Measurements from ENCODE around the gene CACNA1D.

CACNA1D gene

GRCh38 chr3:53846134-53846850 lies 351.9 kb downstream of the CACNA1D start, which contains the start of the genes CHDH and IL17RB:
Gene CHDH, minus strand, starts transcription at chr3:53846419. Its CDS starts 22,411 bp downstream, at chr3:53824008.
Gene IL17RB, plus strand, starts transcription at chr3:53846568. Its CDS starts 21 bp downstream, at chr3:53846589.
- Histone ChIP-seq H2BK15ac (ENCODE audit: low read length) (peak within 1 kb of the TSS; percentile 61), H2BK5ac (ENCODE audit: low read length) (no peak within 1 kb of the TSS), H3K36me3 (replicated peaks in 1 of 2; ENCODE audit: control insufficient read depth in 2 of 2, insufficient read depth in 2 of 2, low read length in 2 of 2) (no peaks in the 10 kb centered on the region), H2BK12ac (ENCODE audit: low read length) (no peak within 1 kb of the TSS), H4K91ac (ENCODE audit: low read depth, low read length, poor library complexity) (no peak within 1 kb of the TSS), H2AK5ac (ENCODE audit: low read depth, low read length) (no peak within 1 kb of the TSS), H3K4me1 (ENCODE audit: control insufficient read depth in 2 of 2, insufficient read depth in 1 of 2, low read depth in 1 of 2, low read length in 2 of 2) (peaks cover 4 to 18% of the 10 kb centered on the region in 2 donors), H3K79me1 (ENCODE audit: low read depth, low read length) (no peaks in the 10 kb centered on the region), H3K27ac (replicated peaks; ENCODE audit: low read length) (no peak within 1 kb of the TSS), H2AFZ (ENCODE audit: low read length) (peak within 1 kb of the TSS; percentile 100), H3K9me3 (replicated peaks in 1 of 2; ENCODE audit: control insufficient read depth in 2 of 2, insufficient read depth in 1 of 2, low read depth in 1 of 2, low read length in 2 of 2) (peaks cover 2 to 5% of the 10 kb centered on the region in 2 donors), H3K27me3 (ENCODE audit: control insufficient read depth in 3 of 3, insufficient read depth in 3 of 3, low read depth in 1 of 3, low read length in 3 of 3) (peaks cover 0 to 9% (median 7%) of the 10 kb centered on the region in 3 experiments), H3K23ac (ENCODE audit: low read depth, low read length, poor library complexity) (peak within 1 kb of the TSS; percentile 85), H3K4me3 (ENCODE audit: low read length in 2 of 2) (peak within 1 kb of the TSS; percentile 74 to 88), H2BK120ac (ENCODE audit: low read depth, low read length) (no peak within 1 kb of the TSS), H3K4ac (ENCODE audit: low read length) (no peak within 1 kb of the TSS), H3K14ac (ENCODE audit: low read length) (peak within 1 kb of the TSS; percentile 84), H3K9ac (ENCODE audit: low read depth, low read length, poor library complexity) (peak within 1 kb of the TSS; percentile 91), H3K18ac (ENCODE audit: low read length) (peak within 1 kb of the TSS; percentile 96), H4K8ac (ENCODE audit: low read depth, low read length) (no peak within 1 kb of the TSS), H3K4me2 (ENCODE audit: insufficient read depth, low read length, poor library complexity, severe bottlenecking) (peak within 1 kb of the TSS; percentile 85)
- WGBS, 2 donors (ENCODE audit: extremely low coverage in 2 of 2, insufficient read length in 2 of 2, insufficient replicate concordance in 1 of 2): no CpG with 5 or more reads among the region's 91 CpGs
- peak; percentile 65 for DNase-seq (ENCODE audit: low spot score)

GRCh38 chr3:53846851-53847155 lies 352.4 kb downstream of the CACNA1D start:
- Histone ChIP-seq H3K9ac (ENCODE audit: low read depth, low read length, poor library complexity) (peak overlapping the region; percentile 78), H2BK15ac (ENCODE audit: low read length) (no peak overlapping the region), H3K9me3 (replicated peaks in 1 of 2; ENCODE audit: control insufficient read depth in 2 of 2, insufficient read depth in 1 of 2, low read depth in 1 of 2, low read length in 2 of 2) (peaks cover 2 to 5% of the 10 kb centered on the region in 2 donors), H3K4me1 (ENCODE audit: control insufficient read depth in 2 of 2, insufficient read depth in 1 of 2, low read depth in 1 of 2, low read length in 2 of 2) (peaks cover 4 to 18% of the 10 kb centered on the region in 2 donors), H2BK12ac (ENCODE audit: low read length) (no peak overlapping the region), H2BK120ac (ENCODE audit: low read depth, low read length) (no peak overlapping the region), H3K27me3 (ENCODE audit: control insufficient read depth in 3 of 3, insufficient read depth in 3 of 3, low read depth in 1 of 3, low read length in 3 of 3) (peaks cover 0 to 9% (median 7%) of the 10 kb centered on the region in 3 experiments), H4K91ac (ENCODE audit: low read depth, low read length, poor library complexity) (no peak overlapping the region), H3K23ac (ENCODE audit: low read depth, low read length, poor library complexity) (peak overlapping the region; percentile 80), H2AFZ (ENCODE audit: low read length) (peak overlapping the region; percentile 100), H3K14ac (ENCODE audit: low read length) (peak overlapping the region; percentile 84), H3K79me1 (ENCODE audit: low read depth, low read length) (no peaks in the 10 kb centered on the region), H3K4me3 (ENCODE audit: low read length in 2 of 2) (peak overlapping the region; percentile 74 to 88), H3K4me2 (ENCODE audit: insufficient read depth, low read length, poor library complexity, severe bottlenecking) (peak overlapping the region; percentile 85), H2BK5ac (ENCODE audit: low read length) (no peak overlapping the region), H3K18ac (ENCODE audit: low read length) (peak overlapping the region; percentile 96), H3K27ac (replicated peaks; ENCODE audit: low read length) (no peak overlapping the region), H4K8ac (ENCODE audit: low read depth, low read length) (no peak overlapping the region), H3K36me3 (replicated peaks in 1 of 2; ENCODE audit: control insufficient read depth in 2 of 2, insufficient read depth in 2 of 2, low read length in 2 of 2) (no peaks in the 10 kb centered on the region), H2AK5ac (ENCODE audit: low read depth, low read length) (no peak overlapping the region), H3K4ac (ENCODE audit: low read length) (no peak overlapping the region)
- no peak for DNase-seq (ENCODE audit: low spot score)
- WGBS, 2 donors (ENCODE audit: extremely low coverage in 2 of 2, insufficient read length in 2 of 2, insufficient replicate concordance in 1 of 2): no CpG with 5 or more reads among the region's 10 CpGs

DNA sequence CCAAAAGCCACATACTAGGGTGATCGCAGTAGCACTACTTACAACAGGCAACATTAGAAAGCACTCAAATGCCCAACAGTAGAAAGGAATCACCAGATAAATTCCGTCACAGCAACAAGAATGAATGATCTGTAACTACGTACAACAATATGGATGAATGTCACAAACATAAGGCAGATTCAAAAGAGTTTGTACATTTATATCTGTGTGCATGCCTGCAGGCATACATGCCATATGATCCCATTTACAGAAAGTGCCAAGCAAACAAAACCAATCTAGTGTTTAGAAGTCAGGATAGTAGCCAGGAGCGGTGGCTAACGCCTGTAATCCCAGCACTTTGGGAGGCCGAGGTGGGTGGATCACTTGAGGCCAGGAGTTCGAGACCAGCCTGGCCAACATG lies 355.5 kb downstream of the CACNA1D start:
- WGBS, 2 donors (ENCODE audit: extremely low coverage in 2 of 2, insufficient read length in 2 of 2, insufficient replicate concordance in 1 of 2): no CpG with 5 or more reads among the region's 7 CpGs
- DNase-seq (ENCODE audit: low spot score): no peak

DNA sequence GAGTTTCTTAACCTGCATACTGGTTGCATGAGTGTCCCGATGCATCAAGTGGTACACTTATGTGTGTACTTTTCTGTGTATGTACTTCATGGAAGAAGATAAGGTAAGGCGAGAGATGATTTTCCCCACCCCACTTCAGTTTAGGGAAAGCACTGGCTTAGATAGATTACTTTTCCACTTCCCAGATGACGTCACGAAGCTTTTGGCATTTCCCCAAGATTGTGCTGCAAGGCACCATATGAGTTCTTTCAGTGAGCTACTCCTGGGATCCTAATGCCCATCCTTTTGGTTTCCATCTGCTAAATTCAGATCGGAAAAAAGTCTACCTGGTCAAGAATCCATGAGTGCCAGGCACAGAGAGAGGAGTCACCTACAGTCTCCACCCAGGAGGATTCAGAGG lies 356.5 kb downstream of the CACNA1D start:
- no peak overlapping the region for H3K4me2 ChIP-seq (ENCODE audit: insufficient read depth, low read length, poor library complexity, severe bottlenecking)
- H3K9me3 ChIP-seq (replicated peaks in 1 of 2; ENCODE audit: control insufficient read depth in 2 of 2, insufficient read depth in 1 of 2, low read depth in 1 of 2, low read length in 2 of 2): peaks cover 2 to 5% of the 10 kb centered on the region in 2 donors
- no peak overlapping the region for H3K4ac ChIP-seq (ENCODE audit: low read length)
- H3K4me3 ChIP-seq (ENCODE audit: low read length in 2 of 2): no peak overlapping the region
- WGBS, 2 donors (ENCODE audit: extremely low coverage in 2 of 2, insufficient read length in 2 of 2, insufficient replicate concordance in 1 of 2): no CpG with 5 or more reads among the region's 5 CpGs
- H4K8ac ChIP-seq (ENCODE audit: low read depth, low read length): no peak overlapping the region
- no peak overlapping the region for H2AK5ac ChIP-seq (ENCODE audit: low read depth, low read length)
- no peak for DNase-seq (ENCODE audit: low spot score)
- H4K91ac ChIP-seq (ENCODE audit: low read depth, low read length, poor library complexity): no peak overlapping the region
- no peak overlapping the region for H3K18ac ChIP-seq (ENCODE audit: low read length)
- H2BK120ac ChIP-seq (ENCODE audit: low read depth, low read length): no peak overlapping the region
- no peak overlapping the region for H2BK12ac ChIP-seq (ENCODE audit: low read length)
- no peak overlapping the region for H3K9ac ChIP-seq (ENCODE audit: low read depth, low read length, poor library complexity)
- H2BK5ac ChIP-seq (ENCODE audit: low read length): no peak overlapping the region
- no peak overlapping the region for H2BK15ac ChIP-seq (ENCODE audit: low read length)
- H3K27ac ChIP-seq (replicated peaks; ENCODE audit: low read length): no peak overlapping the region
- H3K4me1 ChIP-seq (ENCODE audit: control insufficient read depth in 2 of 2, insufficient read depth in 1 of 2, low read depth in 1 of 2, low read length in 2 of 2): peaks cover 4% of the 10 kb centered on the region in 2 donors
- no peak overlapping the region for H3K14ac ChIP-seq (ENCODE audit: low read length)
- H2AFZ ChIP-seq (ENCODE audit: low read length): no peak overlapping the region
- H3K79me1 ChIP-seq (ENCODE audit: low read depth, low read length): no peaks in the 10 kb centered on the region
- peaks cover 0 to 9% (median 7%) of the 10 kb centered on the region in 3 experiments for H3K27me3 ChIP-seq (ENCODE audit: control insufficient read depth in 3 of 3, insufficient read depth in 3 of 3, low read depth in 1 of 3, low read length in 3 of 3)
- no peak overlapping the region for H3K23ac ChIP-seq (ENCODE audit: low read depth, low read length, poor library complexity)
- peaks cover 0 to 12% of the 10 kb centered on the region in 2 donors for H3K36me3 ChIP-seq (replicated peaks in 1 of 2; ENCODE audit: control insufficient read depth in 2 of 2, insufficient read depth in 2 of 2, low read length in 2 of 2)

More for the DNA sequence above, 355.5 kb downstream of the CACNA1D start:
- Histone ChIP-seq H2AK5ac (ENCODE audit: low read depth, low read length) (no peak overlapping the region), H3K4me3 (ENCODE audit: low read length in 2 of 2) (no peak overlapping the region), H2BK12ac (ENCODE audit: low read length) (no peak overlapping the region), H2BK5ac (ENCODE audit: low read length) (no peak overlapping the region), H3K23ac (ENCODE audit: low read depth, low read length, poor library complexity) (no peak overlapping the region), H4K8ac (ENCODE audit: low read depth, low read length) (no peak overlapping the region), H2BK120ac (ENCODE audit: low read depth, low read length) (no peak overlapping the region), H3K4me1 (ENCODE audit: control insufficient read depth in 2 of 2, insufficient read depth in 1 of 2, low read depth in 1 of 2, low read length in 2 of 2) (peaks cover 4 to 8% of the 10 kb centered on the region in 2 donors), H3K18ac (ENCODE audit: low read length) (no peak overlapping the region), H3K27ac (replicated peaks; ENCODE audit: low read length) (no peak overlapping the region), H3K9ac (ENCODE audit: low read depth, low read length, poor library complexity) (no peak overlapping the region), H3K14ac (ENCODE audit: low read length) (no peak overlapping the region), H3K4me2 (ENCODE audit: insufficient read depth, low read length, poor library complexity, severe bottlenecking) (no peak overlapping the region), H2BK15ac (ENCODE audit: low read length) (no peak overlapping the region), H3K27me3 (ENCODE audit: control insufficient read depth in 3 of 3, insufficient read depth in 3 of 3, low read depth in 1 of 3, low read length in 3 of 3) (peaks cover 0 to 9% (median 7%) of the 10 kb centered on the region in 3 experiments), H3K79me1 (ENCODE audit: low read depth, low read length) (no peaks in the 10 kb centered on the region), H3K36me3 (replicated peaks in 1 of 2; ENCODE audit: control insufficient read depth in 2 of 2, insufficient read depth in 2 of 2, low read length in 2 of 2) (peaks cover 0 to 12% of the 10 kb centered on the region in 2 donors), H3K4ac (ENCODE audit: low read length) (no peak overlapping the region), H4K91ac (ENCODE audit: low read depth, low read length, poor library complexity) (no peak overlapping the region), H3K9me3 (replicated peaks in 1 of 2; ENCODE audit: control insufficient read depth in 2 of 2, insufficient read depth in 1 of 2, low read depth in 1 of 2, low read length in 2 of 2) (peaks cover 2 to 5% of the 10 kb centered on the region in 2 donors), H2AFZ (ENCODE audit: low read length) (no peak overlapping the region)

Measured in neuronal stem cell (in vitro differentiated cells).